IPS-NIHi11 (cell line): ENCODE results near the gene BTBD6.
"Not testable (repeated sequence)": the region's sequence is repeated elsewhere in the genome, so short reads cannot be mapped to it uniquely, and the experiment has no call there.

Experiments
- DNase-seq: peaks from one replicate; pipeline ENCODE4 v3.0.0; 2012; ENCODE audit warnings: mixed read lengths, low spot score

The BTBD6 gene

DNA sequence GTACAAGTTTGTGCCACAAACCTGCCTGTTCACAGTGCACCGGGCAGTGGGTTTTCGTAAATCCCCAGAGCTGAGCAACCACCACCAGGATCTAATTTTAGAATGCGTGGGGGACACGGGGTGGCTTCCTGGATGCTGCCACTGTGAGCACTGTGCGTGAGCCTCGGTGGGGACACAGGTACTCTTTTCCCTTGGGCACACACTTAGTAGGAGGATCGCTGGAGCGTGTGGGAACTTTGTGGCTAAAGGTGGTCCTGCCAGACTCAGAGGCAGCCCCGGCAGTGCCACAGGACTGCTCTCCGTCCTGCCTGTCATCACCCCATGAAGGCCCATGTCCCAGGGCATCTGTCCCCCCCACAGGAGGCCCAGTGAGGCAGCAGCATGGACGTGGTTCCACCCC, 21.1 kb downstream of the BTBD6 start:
- DNase-seq: no peak

- no peak for DNase-seq
These were observed 23.0 kb downstream of the BTBD6 start for GRCh38 chr14:105271224-105271890.

DNA sequence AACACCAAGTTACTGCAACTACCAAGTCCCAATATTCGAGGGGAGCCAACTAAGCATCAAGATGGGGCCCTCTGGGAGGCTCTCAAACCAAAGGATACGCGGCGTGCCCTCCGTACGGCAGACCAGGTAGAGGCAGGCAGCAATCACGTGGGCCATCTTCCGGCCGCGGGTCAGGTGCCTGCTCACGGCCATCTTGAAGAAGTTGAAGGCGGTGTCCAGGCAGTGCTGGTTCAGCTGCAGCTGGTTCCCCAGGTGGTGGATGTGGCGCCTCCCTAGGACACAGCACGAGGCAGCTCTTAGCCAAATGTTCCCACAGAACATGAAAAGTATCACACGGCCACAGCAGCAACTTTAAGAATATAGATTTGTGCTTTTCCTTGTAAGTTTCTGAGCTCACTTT, 24.3 kb downstream of the BTBD6 start:
- DNase-seq: no peak

GRCh38 chr14:105273062-105273461, 24.7 kb downstream of the BTBD6 start:
- DNase-seq: no peak

DNA sequence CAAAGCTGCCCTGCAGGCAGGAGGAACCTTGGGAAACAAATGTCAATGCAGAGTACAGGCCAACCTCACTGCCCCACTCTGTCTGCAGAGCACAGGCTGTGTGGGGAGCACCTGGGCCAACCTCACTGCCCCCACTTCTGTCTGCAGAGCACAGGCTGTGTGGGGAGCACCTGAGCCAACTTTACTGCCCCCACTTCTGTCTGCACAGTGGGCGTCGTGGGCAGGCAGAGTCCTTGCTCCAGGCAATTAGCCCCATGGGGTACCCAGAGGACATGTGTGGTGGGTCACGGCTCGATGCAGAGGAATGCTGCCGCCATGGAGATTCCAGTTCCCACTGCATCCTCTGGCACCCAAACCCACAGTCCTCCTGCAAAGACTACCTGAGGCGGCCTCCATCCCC, 26.3 kb downstream of the BTBD6 start:
- DNase-seq: no peak

DNA sequence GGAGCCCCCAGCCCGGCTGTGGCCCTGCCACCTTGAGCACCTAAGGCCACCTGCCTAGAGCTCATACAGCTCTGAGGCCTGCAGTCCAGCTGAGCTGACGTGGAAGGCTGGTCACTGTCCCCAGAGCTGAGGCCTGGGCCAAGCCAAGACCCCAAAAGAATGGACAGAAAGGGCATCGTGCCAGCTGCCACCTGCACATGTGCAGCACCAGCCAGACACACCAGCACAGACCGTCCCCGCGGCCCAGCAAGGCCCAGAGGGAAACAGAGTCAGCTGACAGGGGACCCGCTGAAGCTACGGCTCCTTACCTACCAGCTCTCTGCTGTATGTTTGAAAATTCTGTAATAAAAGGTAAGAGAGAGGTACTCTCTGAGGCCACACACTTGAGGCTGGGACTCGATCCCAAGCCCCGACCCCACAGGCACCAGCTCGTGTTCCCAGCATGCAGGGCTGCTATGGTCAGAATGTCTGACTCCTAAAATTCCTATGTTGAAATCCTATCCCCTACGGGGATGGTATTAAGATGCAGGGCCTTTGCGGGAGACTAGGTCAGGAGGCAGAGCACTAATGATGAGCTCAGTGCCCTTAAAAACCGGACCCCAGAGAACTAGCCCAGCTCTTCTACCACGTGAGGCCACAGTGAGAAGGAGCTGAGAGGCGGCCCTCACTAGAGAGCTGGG, 27.1 kb downstream of the BTBD6 start:
- no peak for DNase-seq

GRCh38 chr14:105277448-105277847, 29.1 kb downstream of the BTBD6 start:
- not testable (repeated sequence) for DNase-seq

GRCh38 chr14:105279642-105280361, 31.5 kb downstream of the BTBD6 start:
- DNase-seq: no peak

- no peak for DNase-seq
These were observed 32.2 kb downstream of the BTBD6 start for GRCh38 chr14:105280525-105280924.

- DNase-seq: peak; percentile 65
These were observed 33.2 kb downstream of the BTBD6 start for GRCh38 chr14:105281371-105282097.

GRCh38 chr14:105282098-105282725, 33.9 kb downstream of the BTBD6 start:
- DNase-seq: peak; percentile 17

GRCh38 chr14:105283028-105283427, 34.7 kb downstream of the BTBD6 start:
- peak; percentile 73 for DNase-seq

DNA sequence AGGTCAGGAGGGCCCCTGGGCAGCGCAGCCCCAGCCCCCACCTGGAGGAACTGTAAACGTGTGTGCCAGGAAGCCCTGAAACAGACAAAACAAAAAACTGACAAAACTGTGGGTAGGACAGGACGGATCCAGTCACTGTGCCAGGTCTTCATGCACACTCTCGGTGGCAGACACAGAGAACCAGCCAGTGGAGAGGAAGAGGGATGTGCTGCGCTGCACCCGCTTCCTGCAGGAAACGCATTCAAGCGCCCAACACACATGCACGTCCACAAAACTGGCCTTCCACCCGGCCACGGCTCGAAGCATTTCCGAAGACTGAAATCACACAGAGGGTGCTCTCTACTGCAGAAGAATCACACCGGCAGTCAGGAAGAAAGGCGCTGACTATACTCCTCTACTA, 35.6 kb downstream of the BTBD6 start:
- DNase-seq: no peak

DNA sequence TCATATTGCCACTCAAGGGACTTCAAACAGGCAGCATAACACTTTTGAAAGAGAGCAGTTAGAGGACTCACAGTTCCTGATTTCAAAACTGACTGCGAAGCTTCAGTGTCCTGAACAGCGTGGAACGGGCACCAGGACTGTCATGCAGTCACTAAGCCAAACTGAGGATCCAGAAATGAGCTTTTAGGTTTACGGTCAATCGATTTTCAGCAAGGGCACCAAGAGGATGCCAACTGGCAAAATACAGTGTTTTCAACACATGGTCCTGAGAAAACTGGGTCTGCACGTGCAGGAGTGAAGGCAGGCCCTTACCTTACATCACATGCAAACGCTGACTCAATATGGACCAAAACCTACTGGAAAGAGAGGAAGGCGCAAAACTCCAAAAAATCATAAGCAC, 36.8 kb downstream of the BTBD6 start:
- no peak for DNase-seq

DNA sequence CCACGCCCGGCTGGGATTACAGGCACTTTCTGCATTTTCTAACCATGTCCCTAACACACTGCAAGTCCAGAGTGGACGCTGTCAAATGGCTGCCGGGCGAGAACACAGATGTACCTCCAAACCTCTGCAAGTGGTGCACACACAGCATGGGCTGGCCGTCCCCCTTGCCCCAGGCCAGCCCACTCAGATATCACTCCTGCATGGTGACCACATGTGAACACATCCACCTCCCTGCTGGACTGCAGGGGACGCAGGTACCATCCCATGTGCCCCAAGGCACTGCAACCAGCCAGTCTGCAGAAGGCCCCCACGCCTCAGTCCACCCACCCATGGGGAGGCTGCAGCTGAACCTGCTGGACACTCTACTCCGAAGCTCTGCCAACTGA, 38.4 kb downstream of the BTBD6 start:
- no peak for DNase-seq

GRCh38 chr14:105287249-105288102, 39.1 kb downstream of the BTBD6 start:
- no peak for DNase-seq

GRCh38 chr14:105288936-105289335, 40.6 kb downstream of the BTBD6 start:
- not testable (repeated sequence) for DNase-seq

- DNase-seq: no peak
These were observed 42.5 kb downstream of the BTBD6 start for GRCh38 chr14:105290621-105291346.

- no peak for DNase-seq
These were observed 44.7 kb downstream of the BTBD6 start for GRCh38 chr14:105292826-105293711.
